H1 (cell line): ENCODE measurements around the gene FGFR2. TPM values are rescaled to one million over a fixed set of nuclear protein-coding genes. Genes with fewer than 3 reads are reported as not detected.

ENCODE experiments used
- CTCF ChIA-PET: fragments of 300-600 bp; sonication (Branson Sonifier 250); formaldehyde crosslinking; loops from one replicate; lab custom pipeline; 2021; ENCODE audit not compliant: partially characterized antibody; lab: Charles Lee
- POLR2A ChIA-PET: fragments of 300-600 bp; sonication (Branson Sonifier 250); formaldehyde crosslinking; loops from one replicate; lab custom pipeline; 2021; ENCODE audit warnings: inconsistent platforms; ENCODE audit not compliant: partially characterized antibody; lab: Charles Lee
- DNase-seq, 2 experiments: peaks; one replicate each; pipeline versions ENCODE4 v3.0.0 to v3.0.0-alpha.2; 2010 to 2022; ENCODE audit warnings: low spot score in 2 of 2, low read depth in 1 of 2, mixed read lengths in 1 of 2
- FAIRE-seq: peaks from 2 replicates; lab custom pipeline; 2011; peaks lifted over from hg19 to GRCh38; lab: Jason Lieb, UNC
- H2AFZ ChIP-seq: 2 replicates; pipeline ENCODE4 v1.8.1; 2012; ENCODE audit warnings: low read length, inconsistent platforms
- H2AK5ac ChIP-seq: 2 replicates; pipeline ENCODE4 v1.6.1; 2013; ENCODE audit warnings: low read depth, low read length
- H2BK120ac ChIP-seq: replicated peaks from 2 replicates; pipeline ENCODE3; 2013; ENCODE audit warnings: low read depth, low read length, inconsistent platforms
- H2BK12ac ChIP-seq: 2 replicates; pipeline ENCODE4 v1.6.1; 2013; ENCODE audit warnings: low read depth, low read length
- H2BK15ac ChIP-seq: 2 replicates; pipeline ENCODE4 v1.6.1; 2013; ENCODE audit warnings: low read length
- H2BK20ac ChIP-seq: 2 replicates; pipeline ENCODE4 v1.6.1; 2013; ENCODE audit warnings: low read length
- H2BK5ac ChIP-seq: 2 replicates; pipeline ENCODE4 v1.6.1; 2013; ENCODE audit warnings: low read depth, low read length
- H3K14ac ChIP-seq: 2 replicates; pipeline ENCODE4 v1.6.1; 2013; ENCODE audit warnings: inconsistent platforms; ENCODE audit not compliant: insufficient read length
- H3K18ac ChIP-seq: 2 replicates; pipeline ENCODE4 v1.6.1; 2013; ENCODE audit warnings: low read length; ENCODE audit errors: extremely low read depth
- H3K23ac ChIP-seq: 2 replicates; pipeline ENCODE4 v1.6.1; 2013; ENCODE audit warnings: inconsistent platforms; ENCODE audit not compliant: insufficient read length
- H3K23me2 ChIP-seq: 2 replicates; pipeline ENCODE4 v1.6.1; 2013; ENCODE audit warnings: low read depth, low read length
- H3K27ac ChIP-seq: 2 replicates; pipeline ENCODE4 v1.6.1; 2011; ENCODE audit warnings: low read depth, low read length, inconsistent platforms
- H3K27me3 ChIP-seq, 4 experiments: replicated peaks in 1 of 4; 1 replicate in 1 of 4; 2 replicates in 3 of 4; pipeline versions ENCODE4 v1.6.1 to v1.8.1; 2011 to 2013; ENCODE audit warnings: low read length in 3 of 4, mild to moderate bottlenecking in 3 of 4, inconsistent platforms in 2 of 4, mixed read lengths in 2 of 4, moderate library complexity in 1 of 4; ENCODE audit not compliant: control insufficient read depth in 3 of 4, insufficient read depth in 3 of 4; ENCODE audit errors: extremely low read depth in 1 of 4
- H3K36me3 ChIP-seq, 4 experiments: 2 replicates each; pipeline versions ENCODE4 v1.6.1 to v1.8.1; 2011 to 2013; ENCODE audit warnings: mild to moderate bottlenecking in 4 of 4, low read length in 3 of 4, moderate library complexity in 2 of 4, control low read depth in 1 of 4, inconsistent platforms in 1 of 4; ENCODE audit not compliant: insufficient read depth in 4 of 4, control insufficient read depth in 2 of 4
- H3K4ac ChIP-seq: replicated peaks from 2 replicates; pipeline ENCODE3; 2013; ENCODE audit warnings: low read length, low read depth, mixed read lengths, inconsistent platforms; ENCODE audit not compliant: insufficient read length
- H3K4me1 ChIP-seq, 4 experiments: replicated peaks in 1 of 4; 1 replicate in 1 of 4; 2 replicates in 3 of 4; pipeline versions ENCODE4 v1.6.1 to v1.8.1; 2011 to 2013; ENCODE audit warnings: low read length in 3 of 4, inconsistent platforms in 2 of 4, mixed read lengths in 1 of 4; ENCODE audit not compliant: insufficient read depth in 4 of 4, control insufficient read depth in 3 of 4
- H3K4me2 ChIP-seq, 2 experiments: 2 replicates each; pipeline versions ENCODE4 v1.6.1 to v1.8.1; 2011 to 2013; ENCODE audit warnings: low read depth in 2 of 2, low read length in 2 of 2, control low read depth in 1 of 2, inconsistent platforms in 1 of 2, mild to moderate bottlenecking in 1 of 2; ENCODE audit not compliant: insufficient read depth in 1 of 2
- H3K4me3 ChIP-seq, 4 experiments: fragments of 200-600, 300-600 bp in 1 of 4; sonication (generic), shearing (Covaris generic), sonication (Bioruptor Twin) in 1 of 4; 2 replicates each; pipeline versions ENCODE4 v1.5.1 to v1.8.1; 2011 to 2016; ENCODE audit warnings: low read length in 4 of 4, low read depth in 3 of 4, control low read depth in 2 of 4, inconsistent platforms in 2 of 4, mild to moderate bottlenecking in 2 of 4, mixed read lengths in 1 of 4, moderate library complexity in 1 of 4; ENCODE audit not compliant: insufficient read depth in 2 of 4; ENCODE audit errors: extremely low read depth in 1 of 4
- H3K56ac ChIP-seq: replicated peaks from 2 replicates; pipeline ENCODE3; 2013; ENCODE audit warnings: low read depth, mild to moderate bottlenecking, mixed read lengths, low read length, inconsistent platforms; ENCODE audit not compliant: insufficient read length
- H3K79me1 ChIP-seq: 2 replicates; pipeline ENCODE4 v1.6.1; 2013; ENCODE audit warnings: low read depth, low read length, control low read depth
- H3K79me2 ChIP-seq, 2 experiments: 2 replicates each; pipeline versions ENCODE4 v1.6.1 to v1.8.1; 2012 to 2013; ENCODE audit warnings: low read length in 2 of 2, mild to moderate bottlenecking in 2 of 2, inconsistent platforms in 1 of 2; ENCODE audit not compliant: insufficient read depth in 2 of 2, control insufficient read depth in 1 of 2
- H3K9ac ChIP-seq, 4 experiments: replicated peaks in 1 of 4; 1 replicate in 1 of 4; 2 replicates in 3 of 4; pipeline versions ENCODE4 v1.6.1 to v1.8.1; 2011 to 2013; ENCODE audit warnings: low read depth in 3 of 4, low read length in 3 of 4, control low read depth in 2 of 4, mild to moderate bottlenecking in 2 of 4, moderate library complexity in 2 of 4, inconsistent platforms in 1 of 4; ENCODE audit errors: extremely low read depth in 1 of 4
- H3K9me3 ChIP-seq, 2 experiments: 2 replicates each; pipeline versions ENCODE4 v1.6.1 to v1.8.1; 2012 to 2013; ENCODE audit warnings: mild to moderate bottlenecking in 2 of 2, moderate library complexity in 2 of 2, control low read depth in 1 of 2, inconsistent platforms in 1 of 2, low read depth in 1 of 2, low read length in 1 of 2, mixed read lengths in 1 of 2; ENCODE audit not compliant: insufficient read depth in 2 of 2
- H4K20me1 ChIP-seq, 2 experiments: replicated peaks in 1 of 2; 2 replicates each; pipeline versions ENCODE3 to v1.8.1; 2011 to 2013; ENCODE audit warnings: inconsistent platforms in 2 of 2, low read length in 2 of 2, mild to moderate bottlenecking in 1 of 2; ENCODE audit not compliant: insufficient read depth in 2 of 2, control insufficient read depth in 1 of 2
- H4K5ac ChIP-seq: 2 replicates; pipeline ENCODE4 v1.6.1; 2013; ENCODE audit warnings: low read length, low read depth, mixed read lengths, inconsistent platforms; ENCODE audit not compliant: insufficient read length
- H4K8ac ChIP-seq: 2 replicates; pipeline ENCODE4 v1.8.0; 2013; ENCODE audit warnings: mild to moderate bottlenecking, moderate library complexity, low read length, inconsistent platforms; ENCODE audit not compliant: insufficient read depth; ENCODE audit errors: extremely low read depth
- H4K91ac ChIP-seq: replicated peaks from 2 replicates; pipeline ENCODE3; 2013; ENCODE audit warnings: low read length, mixed read lengths, inconsistent platforms; ENCODE audit not compliant: insufficient read length
- BACH1 ChIP-seq: IDR thresholded peaks from 2 replicates; pipeline ENCODE4 v1.6.1; 2012; ENCODE audit warnings: low read length, improper control_type of control experiment
- CBX5 ChIP-seq: fragments of 300-800, 300-1000 bp; sonication (generic); IDR thresholded peaks from 2 replicates; pipeline ENCODE4 v1.7.1; 2016; ENCODE audit warnings: antibody characterized with exemption, low read length, low read depth
- CTCF ChIP-seq, 3 experiments: IDR thresholded peaks; 1 replicate in 2 of 3; 2 replicates in 1 of 3; pipeline versions ENCODE4 v1.5.1 to v1.6.1; 2011; ENCODE audit warnings: low read length in 3 of 3, mild to moderate bottlenecking in 3 of 3, inconsistent platforms in 2 of 3, low read depth in 1 of 3, moderate library complexity in 1 of 3; ENCODE audit not compliant: insufficient read depth in 1 of 3; ENCODE audit errors: control extremely low read depth in 1 of 3
- EP300 ChIP-seq, 2 experiments: IDR thresholded peaks; 1 replicate in 1 of 2; 2 replicates in 1 of 2; pipeline ENCODE4 v1.6.1; 2011 to 2012; ENCODE audit warnings: low read depth in 2 of 2, low read length in 2 of 2, mild to moderate bottlenecking in 2 of 2, borderline replicate concordance in 1 of 2, inconsistent platforms in 1 of 2, moderate library complexity in 1 of 2
- POU5F1 ChIP-seq: IDR thresholded peaks from 2 replicates; pipeline ENCODE4 v1.6.1; 2011; ENCODE audit warnings: low read depth, mild to moderate bottlenecking, low read length, moderate library complexity
- RBBP5 ChIP-seq: IDR thresholded peaks from 2 replicates; pipeline ENCODE4 v1.7.1; 2012; ENCODE audit warnings: low read depth, mild to moderate bottlenecking, inconsistent platforms, low read length, moderate library complexity, borderline replicate concordance
- SIN3A ChIP-seq, 2 experiments: IDR thresholded peaks in 1 of 2; conservative IDR thresholded peaks in 1 of 2; 2 replicates each; pipeline ENCODE4 v1.6.1; 2011 to 2012; ENCODE audit warnings: low read length in 2 of 2, improper control_type of control experiment in 1 of 2, low read depth in 1 of 2, mild to moderate bottlenecking in 1 of 2
- SIRT6 ChIP-seq: IDR thresholded peaks from one replicate; pipeline ENCODE4 v1.7.1; 2012; ENCODE audit warnings: low read length, inconsistent platforms
- SP1 ChIP-seq: IDR thresholded peaks from 2 replicates; pipeline ENCODE4 v1.6.1; 2011; ENCODE audit warnings: low read depth, low read length
- USF2 ChIP-seq: IDR thresholded peaks from 2 replicates; pipeline ENCODE4 v1.6.1; 2011; ENCODE audit warnings: low read length, improper control_type of control experiment
- polyA plus RNA-seq, 7 experiments: library from polyadenylated mRNA; depleted of rRNA in 3 of 7; stranded (reverse) in 5 of 7; unstranded in 2 of 7; fragments of >200 nt in 5 of 7; fragments of 200-250 nt in 2 of 7; gene quantifications; 1 replicate in 5 of 7; 2 replicates in 1 of 7; 4 replicates in 1 of 7; pipeline versions ENCODE4 v1.2.1 to v1.2.3, GENCODE V29; 2011 to 2013; ENCODE audit warnings: missing spikeins in 2 of 7, mixed read lengths in 2 of 7
- total RNA-seq: library from RNA; stranded (reverse); fragmentation: NEBNext Ultra II Directional; extraction: Animal tissue kit (Norgen Biotek cat#: 25700); gene quantifications from 2 replicates; pipeline ENCODE4 v1.2.1, GENCODE V29; 2021
- TF ChIP-seq, protein P1 (sequence below): IDR thresholded peaks from 2 replicates; pipeline ENCODE4 v1.6.1; 2012; ENCODE audit warnings: inconsistent platforms

Gene FGFR2
- total and polyA plus RNA-seq, 2 of the 8 experiments (the other 6 are each of a cell fraction or from before 2014, with no cell fraction given): 50.2 to 81.2 TPM

- Histone ChIP-seq H3K56ac (no peak overlapping the region), H3K9ac (no peak overlapping the region), H3K23ac (no peak overlapping the region), H3K4me1 (no peaks in the 10 kb centered on the region; a peak in 1 of 7 replicates), H2BK12ac (no peak overlapping the region), H4K20me1 (no peaks in the 10 kb centered on the region), H3K4me3 (no peak overlapping the region), H3K14ac (no peak overlapping the region), H3K18ac (no peak overlapping the region), H4K91ac (no peak overlapping the region), H3K23me2 (no peaks in the 10 kb centered on the region), H3K79me2 (no peaks in the 10 kb centered on the region), H3K27ac (no peak overlapping the region), H3K36me3 (no peaks in the 10 kb centered on the region), H4K5ac (no peak overlapping the region), H2BK120ac (no peak overlapping the region), H3K9me3 (peaks cover 3 to 6% of the 10 kb centered on the region in 2 experiments; a peak in 2 of 4 replicates), H2BK5ac (no peak overlapping the region), H2AFZ (no peak overlapping the region), H3K4me2 (no peak overlapping the region), H3K4ac (no peak overlapping the region), H2BK20ac (no peak overlapping the region), H2BK15ac (no peak overlapping the region), H3K79me1 (no peaks in the 10 kb centered on the region), H4K8ac (no peak overlapping the region), H2AK5ac (no peak overlapping the region), H3K27me3 (no peaks in the 10 kb centered on the region)
- POLR2A ChIA-PET: no interaction called here
- CTCF ChIA-PET: interaction anchor here (0.6 to 1.9 kb wide), 4 partner anchors 11 to 39 kb away, joined by 3 to 5 read pairs (median 4); no protein-coding TSS in a partner anchor
- FAIRE-seq (no peak), DNase-seq (no peak)
- no peak for TF ChIP-seq SP1
- TF ChIP-seq SIN3A (conservative IDR thresholded peaks at IDR 0.05 in 1 of 2, IDR thresholded peaks at IDR 0.05 in 1 of 2; ENCODE audit: low read depth in 1 of 2, low read length in 2 of 2): no peak
- TF ChIP-seq, protein P1, sequence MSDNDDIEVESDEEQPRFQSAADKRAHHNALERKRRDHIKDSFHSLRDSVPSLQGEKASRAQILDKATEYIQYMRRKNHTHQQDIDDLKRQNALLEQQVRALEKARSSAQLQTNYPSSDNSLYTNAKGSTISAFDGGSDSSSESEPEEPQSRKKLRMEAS: no peak
- TF ChIP-seq CBX5: no peak
- no peak for TF ChIP-seq EP300 (IDR thresholded peaks at IDR 0.05; ENCODE audit: borderline replicate concordance in 1 of 2, low read depth in 2 of 2, low read length in 2 of 2)
- no peak for TF ChIP-seq SIRT6
- no peak for TF ChIP-seq RBBP5
- TF ChIP-seq BACH1: no peak
- TF ChIP-seq CTCF (IDR thresholded peaks at IDR 0.05; ENCODE audit: control extremely low read depth in 1 of 3, insufficient read depth in 1 of 3, low read depth in 1 of 3, low read length in 3 of 3): no peak
- no peak for TF ChIP-seq POU5F1
- no peak for TF ChIP-seq USF2
Observed at GRCh38 chr10:121639416-121639815, 41.2 kb upstream of the FGFR2 start.
